Liver (tissue), 3 donors: Measurements from ENCODE around the gene LDLRAD3.

ENCODE experiments used
- CTCF ChIP-seq: fragments of 150-350 bp; IDR thresholded peaks from 2 replicates; pipeline ENCODE4 v1.5.1; 2017; ENCODE audit warnings: improper control_type of control experiment, low read depth, low read length; ENCODE audit not compliant: missing input control
- GABPA ChIP-seq, 2 donors: IDR thresholded peaks in 1 of 2; conservative IDR thresholded peaks in 1 of 2; 2 replicates each; pipeline ENCODE4 v1.6.1; 2016; ENCODE audit warnings: antibody characterized with exemption in 2 of 2, mild to moderate bottlenecking in 1 of 2, moderate library complexity in 1 of 2
- JUND ChIP-seq, 2 donors: IDR thresholded peaks; 2 replicates each; pipeline ENCODE4 v1.6.1; 2016; ENCODE audit warnings: antibody characterized with exemption in 2 of 2
- MAX ChIP-seq: IDR thresholded peaks from 2 replicates; pipeline ENCODE4 v1.6.1; 2016; ENCODE audit warnings: antibody characterized with exemption
- RXRA ChIP-seq, 2 donors: IDR thresholded peaks; 2 replicates each; pipeline ENCODE4 v1.6.1; 2017 to 2018; ENCODE audit warnings: antibody characterized with exemption in 2 of 2, mild to moderate bottlenecking in 1 of 2
- YY1 ChIP-seq: IDR thresholded peaks from 2 replicates; pipeline ENCODE4 v1.6.1; 2016; ENCODE audit warnings: antibody characterized with exemption, mild to moderate bottlenecking
- TF ChIP-seq, protein P1 (sequence below): IDR thresholded peaks from 2 replicates; pipeline ENCODE4 v1.6.1; 2016; ENCODE audit warnings: antibody characterized with exemption, mild to moderate bottlenecking
- donor health status: healthy.
- donor health status: healthy.

DNA sequence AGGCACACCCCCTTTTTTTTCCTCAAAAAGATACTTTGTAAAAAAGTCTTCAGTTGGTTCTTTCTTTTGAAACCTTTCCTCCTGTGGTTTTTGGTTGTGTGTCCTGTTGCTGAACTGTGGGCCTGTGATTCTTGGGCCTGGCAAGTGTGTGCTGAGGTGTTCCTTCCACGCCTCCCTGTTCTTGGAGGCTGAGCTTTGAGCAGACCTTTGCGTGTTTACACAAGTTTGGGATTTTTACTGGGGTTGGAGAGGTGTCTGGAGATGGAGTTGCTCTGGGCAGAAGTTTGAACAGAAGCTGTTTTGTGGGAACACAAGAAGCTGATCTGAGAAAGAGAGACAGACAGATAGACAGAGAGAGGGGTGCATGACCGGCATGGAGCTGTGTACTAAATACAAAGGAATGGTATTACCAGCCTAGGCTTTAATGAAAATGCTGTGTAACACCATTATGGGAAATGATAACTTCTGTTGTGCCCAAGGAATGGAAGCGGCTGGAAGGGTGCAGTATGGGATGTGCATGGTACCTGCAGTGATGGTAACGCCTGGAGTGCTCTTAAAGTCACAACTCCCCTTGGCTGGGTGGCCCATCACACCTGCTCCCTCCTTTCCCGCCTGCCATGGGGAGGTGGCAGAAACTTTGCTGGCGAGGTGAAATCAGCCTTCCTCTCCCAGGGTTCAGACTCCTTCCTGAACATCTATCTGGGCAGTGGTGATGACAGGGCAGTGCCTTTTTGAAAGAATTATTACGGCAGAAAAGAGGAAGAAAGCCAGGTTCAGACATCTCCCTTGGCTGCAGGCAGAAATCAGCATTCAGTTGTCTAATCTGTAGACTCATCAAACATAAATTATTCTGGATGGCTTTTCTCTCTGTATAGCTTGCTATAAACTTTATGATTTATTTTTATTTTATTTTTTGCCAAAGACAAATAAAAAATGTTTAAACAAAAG, 70.4 kb downstream of the LDLRAD3 start:
- TF ChIP-seq YY1 (no peak), RXRA (IDR thresholded peaks at IDR 0.05) (no peak), CTCF (no peak), MAX (no peak), JUND (IDR thresholded peaks at IDR 0.05) (no peak), GABPA (IDR thresholded peaks at IDR 0.05 in 1 of 2, conservative IDR thresholded peaks at IDR 0.05 in 1 of 2) (no peak)
- TF ChIP-seq, protein P1, sequence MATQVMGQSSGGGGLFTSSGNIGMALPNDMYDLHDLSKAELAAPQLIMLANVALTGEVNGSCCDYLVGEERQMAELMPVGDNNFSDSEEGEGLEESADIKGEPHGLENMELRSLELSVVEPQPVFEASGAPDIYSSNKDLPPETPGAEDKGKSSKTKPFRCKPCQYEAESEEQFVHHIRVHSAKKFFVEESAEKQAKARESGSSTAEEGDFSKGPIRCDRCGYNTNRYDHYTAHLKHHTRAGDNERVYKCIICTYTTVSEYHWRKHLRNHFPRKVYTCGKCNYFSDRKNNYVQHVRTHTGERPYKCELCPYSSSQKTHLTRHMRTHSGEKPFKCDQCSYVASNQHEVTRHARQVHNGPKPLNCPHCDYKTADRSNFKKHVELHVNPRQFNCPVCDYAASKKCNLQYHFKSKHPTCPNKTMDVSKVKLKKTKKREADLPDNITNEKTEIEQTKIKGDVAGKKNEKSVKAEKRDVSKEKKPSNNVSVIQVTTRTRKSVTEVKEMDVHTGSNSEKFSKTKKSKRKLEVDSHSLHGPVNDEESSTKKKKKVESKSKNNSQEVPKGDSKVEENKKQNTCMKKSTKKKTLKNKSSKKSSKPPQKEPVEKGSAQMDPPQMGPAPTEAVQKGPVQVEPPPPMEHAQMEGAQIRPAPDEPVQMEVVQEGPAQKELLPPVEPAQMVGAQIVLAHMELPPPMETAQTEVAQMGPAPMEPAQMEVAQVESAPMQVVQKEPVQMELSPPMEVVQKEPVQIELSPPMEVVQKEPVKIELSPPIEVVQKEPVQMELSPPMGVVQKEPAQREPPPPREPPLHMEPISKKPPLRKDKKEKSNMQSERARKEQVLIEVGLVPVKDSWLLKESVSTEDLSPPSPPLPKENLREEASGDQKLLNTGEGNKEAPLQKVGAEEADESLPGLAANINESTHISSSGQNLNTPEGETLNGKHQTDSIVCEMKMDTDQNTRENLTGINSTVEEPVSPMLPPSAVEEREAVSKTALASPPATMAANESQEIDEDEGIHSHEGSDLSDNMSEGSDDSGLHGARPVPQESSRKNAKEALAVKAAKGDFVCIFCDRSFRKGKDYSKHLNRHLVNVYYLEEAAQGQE, result no peak
